ENCODE data around the gene WIPF3.

Gene WIPF3

DNA sequence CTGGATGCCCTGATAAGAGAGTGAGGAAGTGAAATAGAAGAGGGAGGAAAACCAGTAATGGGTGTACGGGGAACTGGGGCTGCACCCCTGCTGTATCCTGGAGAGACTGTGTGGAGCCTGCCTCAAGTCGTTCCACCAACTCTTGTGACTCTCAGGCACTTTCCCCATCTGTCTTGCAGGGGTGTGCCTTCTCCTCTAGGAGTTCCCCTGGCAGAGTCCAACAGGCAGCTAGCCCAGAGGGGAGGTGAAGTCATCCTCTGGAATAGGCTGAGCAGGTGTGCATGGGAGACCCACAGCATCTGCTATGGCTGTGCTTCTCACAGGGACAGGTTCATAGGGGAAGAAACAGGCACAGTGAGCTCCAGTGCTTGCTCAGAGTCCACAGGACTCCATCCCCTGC, 46.8 kb downstream of the WIPF3 start:
- TF ChIP-seq, protein P1, sequence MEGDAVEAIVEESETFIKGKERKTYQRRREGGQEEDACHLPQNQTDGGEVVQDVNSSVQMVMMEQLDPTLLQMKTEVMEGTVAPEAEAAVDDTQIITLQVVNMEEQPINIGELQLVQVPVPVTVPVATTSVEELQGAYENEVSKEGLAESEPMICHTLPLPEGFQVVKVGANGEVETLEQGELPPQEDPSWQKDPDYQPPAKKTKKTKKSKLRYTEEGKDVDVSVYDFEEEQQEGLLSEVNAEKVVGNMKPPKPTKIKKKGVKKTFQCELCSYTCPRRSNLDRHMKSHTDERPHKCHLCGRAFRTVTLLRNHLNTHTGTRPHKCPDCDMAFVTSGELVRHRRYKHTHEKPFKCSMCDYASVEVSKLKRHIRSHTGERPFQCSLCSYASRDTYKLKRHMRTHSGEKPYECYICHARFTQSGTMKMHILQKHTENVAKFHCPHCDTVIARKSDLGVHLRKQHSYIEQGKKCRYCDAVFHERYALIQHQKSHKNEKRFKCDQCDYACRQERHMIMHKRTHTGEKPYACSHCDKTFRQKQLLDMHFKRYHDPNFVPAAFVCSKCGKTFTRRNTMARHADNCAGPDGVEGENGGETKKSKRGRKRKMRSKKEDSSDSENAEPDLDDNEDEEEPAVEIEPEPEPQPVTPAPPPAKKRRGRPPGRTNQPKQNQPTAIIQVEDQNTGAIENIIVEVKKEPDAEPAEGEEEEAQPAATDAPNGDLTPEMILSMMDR (IDR thresholded peaks at IDR 0.05; ENCODE audit: low read length, missing control alignments): no peak
- no peak for DNase-seq (ENCODE audit: low read depth)
- no peak overlapping the region for H3K4me3 ChIP-seq (replicated peaks; ENCODE audit: low read depth, low read length)

DNA sequence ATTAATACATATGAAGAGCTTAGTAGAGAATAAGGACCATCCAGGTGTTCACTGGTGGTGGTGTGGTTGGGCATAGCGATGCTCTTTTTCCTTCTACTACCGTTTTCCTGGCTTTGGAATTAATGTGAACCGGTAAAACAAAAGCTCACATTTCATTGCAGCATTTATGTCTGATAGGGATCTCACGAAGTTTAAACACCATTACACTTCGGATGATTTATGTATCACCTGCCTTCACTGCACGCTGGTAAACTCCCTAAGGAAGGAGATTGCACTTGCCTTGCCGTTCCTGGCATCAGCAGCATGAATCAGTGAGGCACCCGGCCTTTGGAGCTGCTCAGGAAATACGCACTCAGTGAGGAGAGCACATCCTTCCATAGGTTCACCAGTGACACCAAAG, 47.5 kb downstream of the WIPF3 start:
- TF ChIP-seq, protein P1 (IDR thresholded peaks at IDR 0.05; ENCODE audit: low read length, missing control alignments): no peak
- no peak for DNase-seq (ENCODE audit: low read depth)
- H3K4me3 ChIP-seq (replicated peaks; ENCODE audit: low read depth, low read length): no peak overlapping the region

DNA sequence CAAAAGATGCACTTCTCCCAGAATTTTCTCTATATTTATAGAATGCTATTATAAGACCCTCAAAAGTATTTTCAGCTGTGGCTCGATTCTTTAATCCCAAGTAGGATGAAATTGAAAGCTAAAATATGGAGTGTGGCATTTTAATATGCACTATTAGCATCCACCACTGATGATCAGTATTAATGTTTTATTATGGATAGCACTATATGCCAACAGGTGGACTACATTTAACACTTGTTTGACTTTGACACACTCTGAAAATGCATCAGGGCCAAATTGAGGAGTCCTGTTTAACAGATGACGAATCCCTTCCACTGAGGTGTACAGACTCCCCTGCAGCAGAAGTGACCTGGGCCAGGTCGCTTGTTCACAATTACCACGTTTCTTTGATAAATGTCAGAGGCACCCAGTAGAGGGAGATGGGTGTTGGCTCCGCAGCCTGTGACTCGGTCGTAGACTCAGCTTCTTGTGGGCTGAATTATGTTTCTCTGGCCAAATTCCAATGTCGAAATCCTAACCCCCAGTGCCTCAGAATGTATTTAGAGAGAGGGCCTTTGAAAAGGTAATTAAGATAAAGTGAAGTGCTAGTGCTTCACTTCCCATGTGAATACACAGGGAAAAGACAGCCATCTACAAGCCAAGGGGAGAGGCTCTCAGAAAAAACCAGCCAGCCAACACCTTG, 48.1 kb downstream of the WIPF3 start:
- peak; percentile 29 for DNase-seq (ENCODE audit: low read depth)
- TF ChIP-seq, protein P1 (IDR thresholded peaks at IDR 0.05; ENCODE audit: low read length, missing control alignments): peak; percentile 8
- no peak overlapping the region for H3K4me3 ChIP-seq (replicated peaks; ENCODE audit: low read depth, low read length)

DNA sequence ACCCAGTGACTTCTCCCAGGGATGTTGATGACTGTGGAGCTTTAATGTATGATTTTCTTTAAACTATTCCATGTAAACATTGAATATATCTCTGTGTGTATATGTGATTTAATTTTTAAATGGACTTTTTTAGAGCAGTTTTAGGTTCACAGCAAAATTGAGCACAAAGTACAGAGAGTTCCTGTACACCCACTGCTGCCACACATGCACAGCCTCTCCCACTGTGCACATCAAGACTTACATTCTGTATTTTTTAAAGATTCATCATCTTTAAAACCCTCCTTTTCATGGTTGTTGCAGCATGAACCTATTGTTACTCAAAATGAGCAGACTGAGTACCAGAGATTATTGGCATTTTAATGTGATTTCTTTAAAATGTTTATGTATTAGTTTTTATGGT, 51.3 kb downstream of the WIPF3 start:
- H3K4me3 ChIP-seq (replicated peaks; ENCODE audit: low read depth, low read length): no peak overlapping the region
- no peak for DNase-seq (ENCODE audit: low read depth)
- TF ChIP-seq, protein P1 (IDR thresholded peaks at IDR 0.05; ENCODE audit: low read length, missing control alignments): no peak

DNA sequence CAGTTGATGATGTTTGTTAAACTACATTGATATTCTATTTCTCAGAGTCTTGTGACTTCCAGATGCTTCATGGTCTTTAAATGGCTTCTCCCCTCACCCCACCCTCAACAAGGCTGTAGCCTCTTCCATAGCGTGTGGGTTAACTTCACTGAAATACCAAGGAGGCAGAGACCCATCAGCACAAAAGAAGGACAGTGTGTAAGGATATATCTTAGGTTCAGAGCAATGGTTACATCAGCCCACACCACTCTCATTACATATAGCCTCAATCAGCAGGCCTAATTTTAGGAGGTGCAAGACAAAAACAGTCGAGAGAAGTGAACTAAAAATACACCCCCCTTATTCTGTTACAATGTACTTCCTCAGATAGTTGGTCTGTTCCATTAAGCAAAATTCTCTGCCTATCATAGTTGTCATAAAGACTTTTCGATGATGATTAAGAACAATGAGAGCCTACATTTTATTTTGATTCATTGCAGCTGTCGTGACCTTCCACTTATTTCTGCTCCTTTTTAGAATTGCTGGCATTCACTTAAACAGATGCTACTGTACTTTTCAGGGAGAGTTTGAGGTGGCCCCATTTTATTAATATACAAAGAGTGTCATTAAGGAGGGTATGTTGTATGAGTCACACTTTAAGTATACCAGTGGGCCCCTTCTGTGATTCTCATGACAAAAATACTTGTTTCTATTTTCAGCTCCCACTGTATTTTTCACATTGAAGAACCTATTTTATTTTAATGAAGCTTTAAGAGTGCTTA, 52.1 kb downstream of the WIPF3 start:
- H3K4me3 ChIP-seq (replicated peaks; ENCODE audit: low read depth, low read length): no peak overlapping the region
- TF ChIP-seq, protein P1 (IDR thresholded peaks at IDR 0.05; ENCODE audit: low read length, missing control alignments): no peak
- no peak for DNase-seq (ENCODE audit: low read depth)

DNA sequence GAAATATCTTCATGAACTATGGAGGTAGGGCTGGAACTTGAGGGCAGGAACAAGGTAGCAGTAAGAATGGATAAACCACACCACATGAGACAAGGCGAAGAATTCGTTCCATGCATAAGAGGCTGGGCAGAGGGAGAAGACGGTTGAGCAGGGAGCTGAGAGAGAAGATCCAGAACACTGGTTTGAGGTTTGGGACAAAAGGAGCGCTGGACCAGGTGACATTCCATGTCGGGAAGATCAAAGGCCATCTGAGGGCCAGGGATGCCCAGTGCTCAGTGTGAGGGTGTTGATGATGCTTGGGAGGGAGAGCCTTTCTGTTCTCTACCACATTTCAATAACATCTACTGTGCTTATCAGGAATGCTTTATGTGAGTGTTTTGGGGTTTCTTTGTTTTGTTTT, 52.8 kb downstream of the WIPF3 start:
- no peak overlapping the region for H3K4me3 ChIP-seq (replicated peaks; ENCODE audit: low read depth, low read length)
- TF ChIP-seq, protein P1 (IDR thresholded peaks at IDR 0.05; ENCODE audit: low read length, missing control alignments): no peak
- no peak for DNase-seq (ENCODE audit: low read depth)
